Mesenteric fat pad (tissue), 1 donor: ENCODE measurements around the gene HMCN1. TPM values are rescaled to one million over a fixed set of nuclear protein-coding genes. Genes with fewer than 3 reads are reported as not detected.
"Not testable (repeated sequence)": the region's sequence is repeated elsewhere in the genome, so short reads cannot be mapped to it uniquely, and the experiment has no call there.

Experiments
- DNase-seq: peaks from one replicate; pipeline ENCODE4 v3.0.0-alpha.2; 2020; ENCODE audit warnings: low spot score
- total RNA-seq: library from RNA; stranded (reverse); fragmentation: NEBNext Ultra II Directional; extraction: Animal tissue kit (Norgen Biotek cat#: 25700); gene quantifications from one replicate; pipeline ENCODE4 v1.2.1, GENCODE V29; 2021
- donor health status: DM: yes; HTN: yes; CAD: no.

HMCN1 gene
- total RNA-seq, 1 donor from 2014 or later: 13.3 TPM

DNA sequence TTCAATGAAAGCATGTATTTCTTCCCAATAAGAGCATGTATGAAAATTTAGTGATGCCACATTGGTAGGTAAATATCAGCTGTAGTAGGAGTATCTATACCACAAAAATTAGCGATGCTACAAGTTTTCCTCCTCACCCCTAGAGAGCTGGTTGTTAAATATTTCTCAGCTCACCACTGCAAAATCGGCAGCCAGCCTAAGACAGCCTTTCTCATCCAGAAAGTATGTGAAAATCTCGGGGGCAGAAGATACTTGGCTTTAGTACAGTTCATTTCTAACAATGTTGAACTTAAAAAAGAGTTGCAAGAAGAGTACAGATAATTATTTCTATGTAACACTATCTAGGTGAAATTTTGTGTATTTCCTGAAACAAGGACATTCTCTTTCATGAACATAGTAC is 405.5 kb downstream of the HMCN1 start:
- no peak for DNase-seq

DNA sequence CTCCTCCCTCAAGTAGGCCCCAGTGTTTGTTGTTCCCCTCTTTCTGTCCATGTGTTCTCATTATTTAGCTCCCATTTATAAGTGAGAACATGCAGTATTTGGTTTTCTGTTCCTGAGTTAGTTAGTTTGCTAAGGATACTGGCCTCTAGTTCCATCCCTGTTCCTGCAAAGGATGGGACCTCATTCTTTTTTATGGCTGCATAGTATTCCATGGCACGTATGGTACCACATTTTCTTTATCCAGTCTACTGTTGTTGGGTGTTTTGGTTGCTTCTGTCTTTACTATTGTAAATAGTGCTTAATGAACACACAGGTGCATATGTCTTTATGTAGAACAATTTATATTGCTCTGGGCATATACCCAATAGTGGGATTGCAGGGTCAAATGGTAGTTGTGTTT is 408.0 kb downstream of the HMCN1 start:
- no peak for DNase-seq

DNA sequence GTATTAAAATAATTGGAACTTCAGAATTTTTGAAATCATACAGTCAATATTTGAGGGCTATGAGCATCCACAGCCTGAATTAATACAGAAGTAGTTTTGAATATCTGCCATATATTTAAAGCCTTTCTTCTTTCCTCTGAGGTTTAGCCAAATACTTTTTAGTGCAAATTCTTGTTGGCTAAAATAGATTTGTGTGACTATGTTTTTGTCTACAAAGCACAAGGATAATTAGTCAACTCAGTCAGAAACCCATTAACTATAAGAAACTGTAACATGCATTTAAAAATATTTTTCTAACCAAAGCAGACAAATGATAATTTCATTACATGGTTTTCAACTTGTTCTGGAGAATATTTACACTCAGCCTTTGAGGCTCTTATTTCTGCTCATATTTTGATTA is 408.7 kb downstream of the HMCN1 start:
- DNase-seq: no peak

DNA sequence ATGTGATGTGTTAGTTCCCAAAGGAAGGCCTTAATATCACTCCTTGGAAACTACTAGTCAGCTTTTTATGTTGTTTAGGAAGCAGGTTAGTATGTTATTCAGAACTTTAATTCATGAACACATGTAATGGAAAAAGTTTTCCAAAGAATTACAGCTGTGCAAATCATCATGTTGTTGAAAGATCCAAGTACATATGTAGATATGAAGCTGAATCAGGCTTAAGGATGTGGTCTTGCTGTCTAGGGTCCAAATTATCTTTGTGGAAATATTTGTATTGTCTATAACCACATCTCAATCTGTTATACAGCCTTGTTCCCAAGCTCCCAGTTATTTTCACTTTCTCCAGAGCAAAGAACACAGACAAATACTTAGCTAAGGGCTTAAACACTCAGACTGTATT is 409.3 kb downstream of the HMCN1 start:
- no peak for DNase-seq

DNA sequence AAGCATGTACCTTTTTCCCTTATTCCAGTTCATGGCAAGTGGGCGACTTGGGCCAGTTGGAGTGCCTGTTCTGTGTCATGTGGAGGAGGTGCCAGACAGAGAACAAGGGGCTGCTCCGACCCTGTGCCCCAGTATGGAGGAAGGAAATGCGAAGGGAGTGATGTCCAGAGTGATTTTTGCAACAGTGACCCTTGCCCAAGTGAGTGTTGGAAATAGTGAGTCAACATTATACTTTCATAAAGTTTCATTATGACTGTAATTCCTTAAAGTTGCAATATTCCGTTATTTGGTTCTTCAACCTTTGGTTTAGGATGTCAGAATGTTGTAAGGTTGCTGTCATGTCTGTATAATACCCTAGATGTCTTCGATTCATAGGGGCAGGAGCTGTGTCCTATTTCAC is 410.3 kb downstream of the HMCN1 start:
- no peak for DNase-seq

DNA sequence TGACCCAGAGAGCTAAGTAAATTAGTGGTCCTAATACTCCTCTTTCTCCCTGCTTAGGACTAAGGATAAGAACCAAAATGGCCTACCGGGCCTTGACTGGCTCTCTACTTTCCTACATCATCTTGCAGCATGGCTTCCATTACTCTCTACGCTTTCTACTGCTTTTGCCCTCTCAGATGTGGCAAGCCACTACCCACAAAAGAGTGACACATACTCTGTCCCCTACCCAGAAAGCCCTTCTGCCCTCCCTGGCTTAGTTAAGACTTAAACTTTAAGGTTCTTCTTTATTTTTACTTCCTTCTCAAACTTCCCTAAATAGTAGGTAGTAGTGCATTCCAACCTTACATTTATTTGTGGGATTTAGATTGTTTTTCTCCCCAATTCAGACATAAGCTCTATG is 412.8 kb downstream of the HMCN1 start:
- DNase-seq: no peak

DNA sequence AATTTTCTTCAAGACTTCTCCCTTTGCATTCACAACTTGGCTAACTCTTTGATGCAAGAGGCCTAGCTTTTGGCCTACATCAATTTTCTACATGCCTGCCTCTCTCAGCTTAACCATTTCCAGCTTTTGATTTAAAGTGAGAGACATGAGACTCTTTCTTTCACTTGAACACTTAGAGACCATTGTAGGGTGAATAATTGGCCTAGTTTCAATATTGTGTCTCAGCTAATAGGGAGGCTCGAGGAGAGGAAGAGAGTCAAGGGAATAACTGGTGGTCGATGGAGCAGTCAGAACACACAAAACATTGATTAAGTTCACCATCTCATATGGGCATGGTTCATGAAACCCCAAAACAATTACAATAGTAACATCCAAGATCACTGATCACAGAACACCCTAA is 415.4 kb downstream of the HMCN1 start:
- no peak for DNase-seq

DNA sequence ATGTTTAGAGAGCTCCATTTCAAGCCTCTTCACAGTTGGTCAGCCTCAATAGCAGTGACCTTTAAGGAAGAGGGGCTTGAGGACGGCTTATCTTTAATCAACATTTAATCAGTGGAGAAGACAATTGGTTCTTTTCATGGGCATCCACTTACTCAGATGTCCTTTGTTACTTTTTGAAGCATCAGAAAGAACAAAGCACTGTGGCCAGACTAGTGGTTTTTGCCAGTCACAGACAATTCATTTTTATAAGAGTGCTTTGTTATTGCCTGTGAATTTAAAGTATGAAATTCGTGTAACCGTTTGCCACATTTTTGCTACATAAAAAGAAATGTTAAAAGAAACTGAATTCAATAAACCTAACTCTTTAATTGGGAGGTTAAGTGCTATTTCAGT is 418.0 kb downstream of the HMCN1 start:
- DNase-seq: no peak

DNA sequence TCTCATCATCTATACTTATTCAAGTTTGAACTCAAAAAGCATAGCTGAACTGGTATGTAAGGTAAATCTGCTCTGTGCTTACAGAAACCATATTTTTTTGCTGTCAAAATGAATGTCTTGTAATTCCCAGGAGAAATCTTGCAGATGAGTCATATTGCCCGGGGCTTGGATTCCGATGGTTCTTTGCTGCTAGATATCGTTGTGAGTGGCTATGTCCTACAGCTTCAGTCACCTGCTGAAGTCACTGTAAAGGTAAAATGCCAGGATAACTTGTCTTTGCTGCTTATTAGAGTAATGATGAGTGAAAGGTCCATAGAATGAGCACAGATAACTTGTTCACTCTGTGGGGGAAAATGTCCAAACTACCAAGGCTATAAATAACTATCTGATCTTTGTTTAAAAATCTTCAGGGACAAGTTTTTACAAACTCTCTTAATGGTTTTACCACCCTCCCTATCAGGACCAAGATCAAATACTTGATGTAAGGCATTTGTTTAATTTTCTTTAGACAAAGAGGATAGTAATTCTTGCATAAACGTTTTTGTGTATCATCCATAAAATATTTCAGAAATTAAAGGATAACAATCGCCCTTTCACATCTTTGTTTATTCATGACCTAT is 418.5 kb downstream of the HMCN1 start:
- no peak for DNase-seq

DNA sequence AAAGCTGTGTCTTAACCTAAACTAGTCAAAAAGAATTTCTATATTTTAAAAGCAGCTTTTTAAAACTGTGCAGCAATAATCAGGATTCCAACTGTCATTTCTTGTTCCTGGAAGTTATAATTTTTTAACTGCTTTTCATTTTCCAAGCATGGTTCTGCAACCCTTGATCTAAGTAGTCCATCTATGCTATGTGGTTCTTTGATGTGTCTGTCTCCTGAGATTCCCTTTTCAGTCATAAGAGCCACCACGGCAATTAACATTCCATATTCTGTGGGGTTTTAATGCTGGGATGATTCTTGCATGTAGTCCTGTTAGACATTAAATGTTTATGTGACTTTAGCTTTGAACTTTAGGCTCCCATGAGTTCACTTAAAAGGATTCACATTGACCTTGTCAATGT is 420.5 kb downstream of the HMCN1 start:
- DNase-seq: no peak

DNA sequence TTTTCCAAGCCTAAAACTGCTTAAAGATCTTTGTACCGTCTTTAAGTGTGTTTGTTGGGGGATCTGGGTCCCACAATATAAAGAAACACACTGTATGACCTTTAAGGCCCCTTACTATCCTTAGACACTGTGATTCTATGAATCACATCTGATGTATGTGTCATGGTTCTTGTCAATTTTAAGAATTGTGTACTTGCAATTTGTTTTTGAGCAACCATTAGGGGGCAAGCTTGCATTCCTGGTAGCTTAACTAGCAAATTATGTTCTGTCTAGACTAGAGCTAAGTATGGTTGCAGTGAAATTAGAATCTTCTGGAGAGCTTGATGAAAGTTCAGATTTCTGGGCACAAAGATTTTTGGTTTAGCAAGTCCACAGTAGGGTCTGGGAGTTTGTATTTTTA is 421.4 kb downstream of the HMCN1 start:
- no peak for DNase-seq

DNA sequence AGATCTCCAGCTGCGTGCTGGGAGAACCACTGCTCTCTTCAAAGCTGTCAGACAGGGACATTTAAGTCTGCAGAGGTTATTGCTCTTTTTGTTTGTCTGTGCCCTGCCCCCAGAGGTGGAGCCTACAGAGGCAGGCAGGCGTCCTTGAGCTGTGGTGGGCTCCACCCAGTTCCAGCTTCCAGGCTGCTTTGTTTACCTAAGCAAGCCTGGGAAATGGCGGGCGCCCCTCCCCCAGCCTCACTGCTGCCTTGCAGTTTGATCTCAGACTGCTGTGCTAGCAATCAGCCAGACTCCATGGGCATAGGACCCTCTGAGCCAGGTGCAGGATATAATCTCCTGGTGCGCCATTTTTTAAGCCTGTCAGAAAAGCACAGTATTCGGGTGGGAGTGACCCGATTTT is 428.7 kb downstream of the HMCN1 start:
- not testable (repeated sequence) for DNase-seq

DNA sequence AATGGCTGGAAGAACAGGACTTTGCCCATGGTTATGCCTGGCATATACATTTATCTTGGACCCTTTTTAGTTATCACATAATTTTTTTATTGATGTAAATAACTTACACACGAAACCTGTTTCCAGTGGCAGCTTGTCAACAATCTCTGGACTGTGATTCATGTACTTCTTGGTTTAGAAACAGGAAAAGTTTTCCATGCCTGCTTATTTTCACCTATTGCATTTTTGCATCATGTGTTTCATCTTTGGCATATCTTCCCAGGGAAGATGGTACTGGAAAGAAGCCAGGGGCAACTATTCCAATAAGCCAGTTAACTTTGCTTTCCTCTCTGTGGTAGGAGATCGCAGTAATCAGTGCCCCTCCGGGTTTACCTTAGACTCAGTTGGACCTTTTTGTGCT is 430.6 kb downstream of the HMCN1 start:
- DNase-seq: no peak

DNA sequence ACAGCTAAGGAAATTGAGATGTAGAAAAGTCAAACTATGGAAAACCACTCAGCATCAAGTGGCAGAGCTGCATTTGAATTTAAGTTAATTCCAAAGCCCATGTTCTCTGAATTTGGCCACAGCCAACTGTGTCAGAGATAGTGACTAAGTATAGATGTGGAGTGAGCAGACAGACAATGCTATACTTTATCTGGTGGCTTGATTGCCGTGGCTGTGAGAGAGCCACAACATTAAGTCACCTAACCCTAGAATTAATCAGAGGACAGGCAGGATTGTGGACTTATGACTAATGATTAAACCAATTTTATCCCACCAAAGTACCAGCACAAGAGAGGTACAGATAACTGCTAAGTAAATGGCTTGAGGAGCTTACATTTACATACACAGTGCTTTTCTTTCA is 431.1 kb downstream of the HMCN1 start:
- DNase-seq: no peak

DNA sequence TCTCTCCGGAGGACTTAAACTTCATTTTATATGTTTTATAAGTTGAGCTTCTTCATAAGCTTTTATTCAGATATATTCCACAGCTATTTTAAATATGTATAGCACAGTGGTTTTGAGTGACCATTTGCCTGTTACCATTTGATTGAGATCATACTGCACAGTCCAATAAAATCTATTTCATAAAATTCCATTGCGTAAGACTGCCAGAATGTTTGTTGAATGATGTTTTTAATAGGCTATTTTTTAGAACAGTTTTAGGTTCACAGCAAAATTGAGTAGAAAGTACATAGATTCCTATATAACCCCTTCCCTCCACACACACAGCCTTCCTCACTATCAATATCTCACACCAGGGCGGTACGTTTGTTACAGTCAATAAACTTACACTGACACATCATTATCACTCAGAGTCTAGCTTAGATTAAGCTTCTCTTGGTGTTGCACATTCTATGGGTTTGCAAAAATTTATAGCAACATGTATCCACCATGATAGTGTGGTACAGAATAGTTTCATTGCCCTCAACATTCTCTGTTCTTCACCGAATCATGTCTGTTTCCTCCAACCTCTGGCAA is 433.0 kb downstream of the HMCN1 start:
- DNase-seq: no peak

DNA sequence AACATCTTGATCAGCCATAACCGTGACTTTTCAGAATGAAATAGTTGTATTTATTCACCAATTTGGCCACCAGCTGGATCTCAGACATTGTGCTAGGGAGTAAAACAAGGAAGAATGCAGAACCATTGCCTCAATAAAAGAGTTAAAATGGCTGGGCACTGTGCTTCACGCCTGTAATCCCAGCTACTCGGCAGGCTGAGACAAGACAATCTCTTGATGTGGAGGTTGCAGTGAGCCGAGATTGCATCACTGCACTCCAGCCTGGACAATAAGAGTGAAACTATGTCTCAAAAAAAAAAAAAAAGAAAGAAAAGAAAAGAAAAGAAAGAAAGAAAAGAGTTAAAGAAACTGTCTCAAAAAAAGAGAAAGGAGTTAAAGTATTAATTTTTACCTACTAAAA is 441.4 kb downstream of the HMCN1 start:
- no peak for DNase-seq

DNA sequence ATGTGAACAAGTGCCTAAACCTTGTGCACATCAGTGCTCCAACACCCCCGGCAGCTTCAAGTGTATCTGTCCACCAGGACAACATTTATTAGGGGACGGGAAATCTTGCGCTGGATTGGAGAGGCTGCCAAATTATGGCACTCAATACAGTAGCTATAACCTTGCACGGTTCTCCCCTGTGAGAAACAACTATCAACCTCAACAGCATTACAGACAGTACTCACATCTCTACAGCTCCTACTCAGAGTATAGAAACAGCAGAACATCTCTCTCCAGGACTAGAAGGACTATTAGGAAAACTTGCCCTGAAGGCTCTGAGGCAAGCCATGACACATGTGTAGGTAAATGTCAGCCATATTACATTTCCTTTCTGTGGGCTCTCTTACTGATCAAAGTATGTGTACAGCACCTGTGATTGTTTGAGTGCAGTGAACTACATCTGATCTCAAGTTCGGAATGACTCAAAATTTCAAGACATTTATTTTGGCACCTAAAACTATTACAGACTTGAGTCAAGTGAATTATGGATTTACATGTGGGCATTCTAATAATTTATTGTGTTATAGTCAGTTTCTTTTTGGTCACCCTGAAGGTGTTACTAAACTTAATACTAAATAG is 444.3 kb downstream of the HMCN1 start:
- DNase-seq: no peak

DNA sequence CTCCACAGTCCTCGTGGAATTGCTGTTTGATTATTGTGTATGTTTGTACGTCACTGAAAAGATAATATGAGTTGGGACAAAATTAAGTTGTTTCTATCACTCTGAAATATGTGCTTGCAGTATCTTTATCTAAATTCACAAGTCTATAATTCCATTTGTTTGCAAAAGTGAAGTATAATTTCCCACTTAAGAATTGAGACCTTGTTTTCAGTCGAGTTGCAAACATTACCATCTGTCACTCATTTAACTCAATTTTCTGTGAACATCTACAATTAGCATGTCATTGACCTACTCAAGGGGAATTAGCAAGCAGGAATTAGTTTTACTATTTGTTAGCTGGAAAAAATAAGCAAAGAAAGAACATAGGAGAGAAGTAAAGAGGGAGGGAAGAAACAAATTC is 445.0 kb downstream of the HMCN1 start:
- DNase-seq: no peak

DNA sequence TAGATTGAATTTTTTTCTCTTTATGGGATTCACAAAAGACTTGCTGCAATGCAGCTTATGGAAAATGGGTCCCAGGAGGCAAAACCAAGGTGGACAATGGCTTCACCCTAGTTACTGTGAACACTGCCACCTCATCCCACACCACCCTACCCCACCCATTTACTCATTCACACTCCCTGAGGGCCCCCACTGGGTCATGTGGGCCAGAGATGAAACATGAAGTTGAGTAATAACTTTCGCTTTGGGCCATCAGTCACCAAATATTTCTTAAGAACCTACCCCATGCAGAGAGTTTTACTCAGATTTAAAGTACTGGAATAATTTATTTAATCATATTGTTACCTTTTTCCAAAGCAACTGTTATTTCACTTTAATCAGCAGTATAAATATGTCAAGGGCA is 449.0 kb downstream of the HMCN1 start:
- DNase-seq: no peak

DNA sequence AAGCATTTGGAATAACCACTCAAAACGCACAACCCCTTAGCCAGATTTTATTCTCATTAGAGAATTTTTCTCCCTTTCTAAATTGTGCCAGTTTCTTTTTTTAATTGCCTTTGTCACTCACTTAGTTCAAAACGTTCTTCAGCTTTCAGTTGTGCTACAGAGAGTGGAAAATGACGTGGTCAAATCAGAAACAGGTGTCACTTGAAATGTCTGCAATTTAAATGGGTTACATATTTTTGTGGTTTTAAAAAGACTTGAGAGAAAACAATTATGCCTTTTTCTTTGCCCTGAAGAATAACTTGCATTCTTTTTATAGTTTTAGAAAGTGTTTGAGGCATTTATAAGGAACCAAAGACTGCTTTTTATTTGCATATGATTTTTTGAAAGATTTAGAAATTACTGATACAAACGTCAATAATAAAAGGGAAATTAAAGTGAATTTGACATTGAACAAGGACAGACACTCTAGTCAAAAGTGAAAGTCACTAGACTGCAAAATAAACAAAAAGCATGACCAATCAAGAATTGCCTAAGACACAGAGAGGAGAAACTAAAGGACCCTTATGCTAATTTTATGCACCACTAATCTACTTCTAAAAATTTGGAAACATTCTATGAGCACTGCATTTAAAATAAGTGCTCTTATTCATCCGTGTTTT is 449.9 kb downstream of the HMCN1 start:
- no peak for DNase-seq

DNA sequence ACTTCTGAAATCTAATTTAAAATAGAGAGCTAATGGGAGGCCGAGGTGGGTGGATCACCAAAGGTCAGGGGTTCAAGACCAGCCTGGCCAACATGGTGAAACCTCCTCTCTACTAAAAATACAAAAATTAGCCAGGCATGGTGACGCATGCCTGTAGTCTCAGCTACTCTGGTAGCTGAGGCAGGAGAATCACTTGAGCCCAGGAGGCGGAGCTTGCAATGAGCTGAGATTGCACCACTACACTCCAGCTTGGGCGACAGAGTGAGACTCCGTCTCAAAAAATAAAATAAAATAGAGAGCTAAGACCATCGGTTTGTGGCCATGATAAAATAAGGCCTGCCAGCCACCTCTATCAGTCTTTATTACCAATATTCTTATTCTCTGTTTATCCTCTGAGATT is 452.1 kb downstream of the HMCN1 start:
- not testable (repeated sequence) for DNase-seq

DNA sequence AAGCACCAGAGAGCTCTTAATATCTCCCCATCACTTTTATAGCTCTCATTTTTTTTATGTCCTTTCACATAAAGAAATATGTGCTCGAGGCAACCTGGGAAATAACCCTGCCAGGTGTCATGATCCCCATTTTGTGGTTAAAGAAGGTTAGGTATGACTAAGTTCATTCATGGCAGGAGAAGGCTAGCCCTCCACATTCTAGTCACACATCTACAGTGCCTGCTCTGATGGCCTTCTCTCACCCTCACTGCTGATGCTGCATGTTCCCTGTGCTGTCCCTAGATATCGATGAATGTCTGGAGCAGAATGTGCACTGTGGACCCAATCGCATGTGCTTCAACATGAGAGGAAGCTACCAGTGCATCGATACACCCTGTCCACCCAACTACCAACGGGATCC is 453.4 kb downstream of the HMCN1 start:
- no peak for DNase-seq
